BJ (cell line): ENCODE data around the gene SCAI. TPM values are rescaled to one million over a fixed set of nuclear protein-coding genes. Genes with fewer than 3 reads are reported as not detected.

ENCODE experiments used
- CTCF ChIA-PET: fragments of 350-600 bp; formaldehyde crosslinking; extraction: SDS; loops from one replicate; lab custom pipeline; 2021; ENCODE audit warnings: antibody characterized with exemption, inconsistent platforms; lab: Yijun Ruan, JAX
- POLR2A ChIA-PET: fragments of 300-600 bp; sonication (Branson Sonifier 250); formaldehyde crosslinking; extraction: SDS; loops from one replicate; lab custom pipeline; 2021; ENCODE audit warnings: antibody characterized with exemption; lab: Charles Lee
- DNase-seq: peaks from one replicate; pipeline ENCODE4 v3.0.0-alpha.2; 2011; ENCODE audit warnings: low read depth
- H3K27me3 ChIP-seq: 2 replicates; pipeline ENCODE4 v1.6.0; 2011; ENCODE audit warnings: low read length; ENCODE audit not compliant: control insufficient read depth, insufficient read depth
- H3K36me3 ChIP-seq: 2 replicates; pipeline ENCODE4 v1.5.1; 2011; ENCODE audit warnings: low read length; ENCODE audit not compliant: control insufficient read depth, insufficient read depth
- H3K4me3 ChIP-seq: 2 replicates; pipeline ENCODE4 v1.5.1; 2011; ENCODE audit warnings: low read depth, mild to moderate bottlenecking, control low read depth, low read length
- CTCF ChIP-seq: IDR thresholded peaks from 2 replicates; pipeline ENCODE4 v1.5.1; 2011; ENCODE audit warnings: low read depth, mild to moderate bottlenecking, control low read depth, inconsistent platforms, low read length, moderate library complexity; ENCODE audit not compliant: insufficient read depth
- polyA plus RNA-seq: library from polyadenylated mRNA; depleted of rRNA; stranded (reverse); fragments of >200 nt; gene quantifications from 2 replicates; pipeline ENCODE4 v1.2.3, GENCODE V29; 2011

The SCAI gene
- polyA plus RNA-seq, 1 experiment, result 2.0 TPM

- no peak for TF ChIP-seq CTCF
- POLR2A ChIA-PET, result no interaction called here
- no peak overlapping the region for H3K4me3 ChIP-seq
- H3K27me3 ChIP-seq, result no peaks in the 10 kb centered on the region
- DNase-seq, result no peak
- CTCF ChIA-PET, result interaction anchor here (0.9 kb wide), 1 partner anchor 369 kb away, joined by 3 read pairs; no protein-coding TSS in a partner anchor
- no peaks in the 10 kb centered on the region for H3K36me3 ChIP-seq
Observed at GRCh38 chr9:125141251-125141650, 2.1 kb downstream of the SCAI start.

GRCh38 chr9:125140576-125140975 is 2.8 kb downstream of the SCAI start:
- no peak overlapping the region for H3K4me3 ChIP-seq
- no peak for TF ChIP-seq CTCF
- H3K36me3 ChIP-seq, result no peaks in the 10 kb centered on the region
- no peaks in the 10 kb centered on the region for H3K27me3 ChIP-seq
- POLR2A ChIA-PET, result no interaction called here
- CTCF ChIA-PET, result no interaction called here
- no peak for DNase-seq

GRCh38 chr9:125137200-125137599 is 6.1 kb downstream of the SCAI start:
- DNase-seq, result peak; percentile 83
- CTCF ChIA-PET, result no interaction called here
- H3K27me3 ChIP-seq, result no peaks in the 10 kb centered on the region
- no peak for TF ChIP-seq CTCF
- H3K4me3 ChIP-seq, result no peak overlapping the region
- POLR2A ChIA-PET, result no interaction called here
- H3K36me3 ChIP-seq, result no peaks in the 10 kb centered on the region

GRCh38 chr9:125134976-125135375 is 8.4 kb downstream of the SCAI start:
- H3K4me3 ChIP-seq, result no peak overlapping the region
- ChIA-PET CTCF (no interaction called here), POLR2A (no interaction called here)
- TF ChIP-seq CTCF, result no peak
- no peak for DNase-seq
- no peaks in the 10 kb centered on the region for H3K27me3 ChIP-seq
- no peaks in the 10 kb centered on the region for H3K36me3 ChIP-seq

GRCh38 chr9:125133403-125134329 is 9.7 kb downstream of the SCAI start:
- TF ChIP-seq CTCF, result no peak
- Histone ChIP-seq H3K27me3 (no peaks in the 10 kb centered on the region), H3K36me3 (no peaks in the 10 kb centered on the region), H3K4me3 (no peak overlapping the region)
- CTCF ChIA-PET, result interaction anchor here (1.4 kb wide), 1 partner anchor 10 kb away, joined by 3 read pairs; the partner anchor contains the start of gene SCAI
- POLR2A ChIA-PET, result no interaction called here
- no peak for DNase-seq
